ENCODE data around the gene CPA5.
"Not testable (repeated sequence)": the region's sequence is repeated elsewhere in the genome, so short reads cannot be mapped to it uniquely, and the experiment has no call there.

Gene CPA5

GRCh38 chr7:130305433-130306042 lies 39.1 kb upstream of the CPA5 start:
- DNase-seq (ENCODE audit: low read depth in 1 of 2, low spot score in 1 of 2), result no peak
- in situ Hi-C loops (cut with HindIII; ENCODE audit: low pct_unique_long_range_greater_than_20kb, low sequenced_read_pairs), result no loop called here

GRCh38 chr7:130309986-130310385 lies 34.6 kb upstream of the CPA5 start:
- DNase-seq (ENCODE audit: low read depth in 1 of 2, low spot score in 1 of 2), result no peak
- TF ChIP-seq JUND (IDR thresholded peaks at IDR 0.05; ENCODE audit: low read depth), result no peak
- in situ Hi-C loops (cut with HindIII; ENCODE audit: low pct_unique_long_range_greater_than_20kb, low sequenced_read_pairs), result no loop called here

More at GRCh38 chr7:130305433-130306042, 39.1 kb upstream of the CPA5 start:
- no peak for TF ChIP-seq JUND (IDR thresholded peaks at IDR 0.05; ENCODE audit: low read depth)

- no peak for DNase-seq (ENCODE audit: low read depth in 1 of 2, low spot score in 1 of 2)
- no peak for TF ChIP-seq JUND (IDR thresholded peaks at IDR 0.05; ENCODE audit: low read depth)
- in situ Hi-C loops (cut with HindIII; ENCODE audit: low pct_unique_long_range_greater_than_20kb, low sequenced_read_pairs), result no loop called here
These were observed 30.3 kb upstream of the CPA5 start for GRCh38 chr7:130314305-130314704.

GRCh38 chr7:130319541-130319940 lies 25.1 kb upstream of the CPA5 start:
- in situ Hi-C loops (cut with HindIII; ENCODE audit: low pct_unique_long_range_greater_than_20kb, low sequenced_read_pairs), result no loop called here
- no peak for TF ChIP-seq JUND (IDR thresholded peaks at IDR 0.05; ENCODE audit: low read depth)
- DNase-seq (ENCODE audit: low read depth in 1 of 2, low spot score in 1 of 2), result no peak

- not testable (repeated sequence) for DNase-seq (ENCODE audit: low read depth in 1 of 2, low spot score in 1 of 2)
These were observed 22.9 kb upstream of the CPA5 start for GRCh38 chr7:130321542-130322229.

GRCh38 chr7:130322615-130323014 lies 22.0 kb upstream of the CPA5 start:
- peak in 1 of 2 experiments; percentile 35 for DNase-seq (ENCODE audit: low read depth in 1 of 2, low spot score in 1 of 2)
- in situ Hi-C loops (cut with HindIII; ENCODE audit: low pct_unique_long_range_greater_than_20kb, low sequenced_read_pairs), result no loop called here
- TF ChIP-seq JUND (IDR thresholded peaks at IDR 0.05; ENCODE audit: low read depth), result no peak

More at GRCh38 chr7:130321542-130322229, 22.9 kb upstream of the CPA5 start:
- in situ Hi-C loops (cut with HindIII; ENCODE audit: low pct_unique_long_range_greater_than_20kb, low sequenced_read_pairs), result not testable (repeated sequence)

GRCh38 chr7:130324306-130324943 lies 20.2 kb upstream of the CPA5 start:
- in situ Hi-C loops (cut with HindIII; ENCODE audit: low pct_unique_long_range_greater_than_20kb, low sequenced_read_pairs), result no loop called here
- TF ChIP-seq JUND (IDR thresholded peaks at IDR 0.05; ENCODE audit: low read depth), result no peak
- DNase-seq (ENCODE audit: low read depth in 1 of 2, low spot score in 1 of 2), result no peak

GRCh38 chr7:130329681-130330080 lies 14.9 kb upstream of the CPA5 start:
- in situ Hi-C loops (cut with HindIII; ENCODE audit: low pct_unique_long_range_greater_than_20kb, low sequenced_read_pairs), result no loop called here
- TF ChIP-seq JUND (IDR thresholded peaks at IDR 0.05; ENCODE audit: low read depth), result no peak
- no peak for DNase-seq (ENCODE audit: low read depth in 1 of 2, low spot score in 1 of 2)

GRCh38 chr7:130332259-130333053 lies 12.2 kb upstream of the CPA5 start:
- TF ChIP-seq JUND (IDR thresholded peaks at IDR 0.05; ENCODE audit: low read depth), result no peak
- DNase-seq (ENCODE audit: low read depth in 1 of 2, low spot score in 1 of 2), result no peak
- in situ Hi-C loops (cut with HindIII; ENCODE audit: low pct_unique_long_range_greater_than_20kb, low sequenced_read_pairs), result no loop called here

- in situ Hi-C loops (cut with HindIII; ENCODE audit: low pct_unique_long_range_greater_than_20kb, low sequenced_read_pairs), result no loop called here
- no peak for TF ChIP-seq JUND (IDR thresholded peaks at IDR 0.05; ENCODE audit: low read depth)
- DNase-seq (ENCODE audit: low read depth in 1 of 2, low spot score in 1 of 2), result no peak
These were observed 10.8 kb upstream of the CPA5 start for GRCh38 chr7:130333832-130334231.

- DNase-seq (ENCODE audit: low read depth in 1 of 2, low spot score in 1 of 2), result no peak
- in situ Hi-C loops (cut with HindIII; ENCODE audit: low pct_unique_long_range_greater_than_20kb, low sequenced_read_pairs), result no loop called here
These were observed 10.3 kb upstream of the CPA5 start for GRCh38 chr7:130334274-130334673.

GRCh38 chr7:130337410-130337971 lies 7.1 kb upstream of the CPA5 start:
- in situ Hi-C loops (cut with HindIII; ENCODE audit: low pct_unique_long_range_greater_than_20kb, low sequenced_read_pairs), result no loop called here
- TF ChIP-seq JUND (IDR thresholded peaks at IDR 0.05; ENCODE audit: low read depth), result no peak
- DNase-seq (ENCODE audit: low read depth in 1 of 2, low spot score in 1 of 2), result no peak

More at GRCh38 chr7:130334274-130334673, 10.3 kb upstream of the CPA5 start:
- TF ChIP-seq JUND (IDR thresholded peaks at IDR 0.05; ENCODE audit: low read depth), result no peak
